ENCODE results near the gene FANCI.
A peak's percentile ranks its signal among the peaks of the same experiment; 100 is the strongest.
"Not testable (repeated sequence)": the region's sequence is repeated elsewhere in the genome, so short reads cannot be mapped to it uniquely, and the experiment has no call there.

The FANCI gene

GRCh38 chr15:89226359-89227221 is 17.2 kb upstream of the FANCI start:
- FAIRE-seq = no peak

DNA sequence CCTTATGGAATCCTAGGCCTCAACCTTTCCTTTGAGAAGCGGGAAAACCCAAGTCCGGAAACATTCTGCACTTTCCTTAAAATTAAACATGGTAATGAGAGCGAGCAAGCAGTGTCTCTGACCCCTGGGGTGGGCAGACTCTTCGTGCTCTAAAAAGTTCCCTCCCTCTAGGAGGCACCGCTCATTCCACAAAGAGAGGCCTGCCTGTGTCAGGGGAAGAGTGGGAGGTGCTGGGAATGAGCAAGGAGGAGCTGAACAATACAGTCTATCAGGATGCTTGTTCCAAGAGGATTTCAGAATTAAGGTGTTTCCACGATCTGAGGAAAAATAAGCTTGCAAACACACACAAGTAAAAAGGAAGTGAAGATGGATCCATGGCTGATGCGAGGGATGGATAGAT is 16.4 kb upstream of the FANCI start:
- no peak for FAIRE-seq

- no peak for FAIRE-seq
Observed at GRCh38 chr15:89230277-89230676, 13.5 kb upstream of the FANCI start.

DNA sequence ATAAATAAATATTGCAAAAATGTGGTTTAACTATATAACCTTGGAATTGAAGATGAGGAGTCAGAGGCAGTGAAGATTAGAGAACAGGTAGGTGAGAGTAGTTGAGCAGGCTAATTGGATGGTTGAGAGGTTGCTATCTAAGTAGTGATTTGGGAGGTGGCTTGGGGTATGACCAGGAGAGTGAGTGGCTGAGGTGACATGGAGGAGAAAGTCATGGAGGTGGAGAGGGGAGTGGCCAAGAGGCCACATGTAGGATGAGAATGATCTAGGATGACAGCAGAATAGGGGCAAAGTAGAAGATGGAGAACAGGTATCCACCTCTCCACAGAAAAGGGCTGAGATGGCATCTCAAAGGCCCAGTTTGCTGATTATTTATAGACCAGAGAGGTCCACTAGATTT is 11.9 kb upstream of the FANCI start:
- no peak for FAIRE-seq

GRCh38 chr15:89239883-89240810 is 3.6 kb upstream of the FANCI start:
- not testable (repeated sequence) for FAIRE-seq

DNA sequence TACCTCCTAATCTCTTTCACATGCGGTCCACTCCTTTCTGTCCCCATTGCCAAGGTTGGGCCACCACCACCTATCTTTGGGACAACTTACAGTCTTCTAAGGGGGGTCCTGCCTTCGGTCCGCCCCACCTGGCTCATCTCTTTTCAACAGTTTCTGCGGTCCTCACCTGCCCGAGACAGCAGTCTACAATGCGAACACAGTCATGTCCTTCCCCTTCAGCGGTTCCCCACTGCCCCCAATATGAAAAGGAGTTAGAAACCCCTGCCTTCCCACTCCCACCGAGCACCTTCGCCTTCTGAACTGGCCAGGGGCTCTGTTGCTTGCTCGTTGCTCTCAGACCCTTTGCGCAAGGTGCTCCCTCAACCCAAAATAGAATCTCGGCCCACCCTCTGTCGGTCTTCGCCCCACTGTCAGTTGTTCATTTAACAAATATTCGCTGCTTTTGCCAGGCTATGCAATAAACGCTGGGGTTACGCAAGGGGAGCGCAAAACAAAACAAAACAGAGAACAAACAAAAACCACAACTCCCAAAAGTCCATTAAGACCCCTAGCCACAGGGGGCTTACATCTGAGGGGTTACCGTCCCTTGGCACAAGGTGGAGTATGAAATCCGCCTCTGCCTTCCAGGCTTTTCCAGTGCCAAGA is 611 bp upstream of the FANCI start:
- no peak for FAIRE-seq

- no peak for FAIRE-seq
Observed at GRCh38 chr15:89244574-89244903, 760 bp downstream of the FANCI start.

DNA sequence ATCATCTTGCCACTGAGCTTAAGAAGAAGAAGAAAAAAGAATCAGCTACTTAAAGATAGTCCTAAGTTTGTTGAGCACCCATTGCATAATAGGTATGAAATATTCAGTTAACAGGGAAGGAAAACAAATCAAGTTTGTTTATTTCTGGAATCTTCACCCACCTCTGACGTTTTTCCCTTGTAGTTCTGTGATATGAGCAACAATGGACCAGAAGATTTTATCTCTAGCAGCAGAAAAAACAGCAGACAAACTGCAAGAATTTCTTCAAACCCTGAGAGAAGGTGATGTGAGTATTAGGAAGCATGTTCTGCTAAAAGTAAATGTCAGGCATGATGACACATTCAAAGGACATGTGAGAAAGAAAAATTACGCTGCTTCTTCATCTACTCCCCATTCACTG is 3.7 kb downstream of the FANCI start:
- FAIRE-seq = no peak

DNA sequence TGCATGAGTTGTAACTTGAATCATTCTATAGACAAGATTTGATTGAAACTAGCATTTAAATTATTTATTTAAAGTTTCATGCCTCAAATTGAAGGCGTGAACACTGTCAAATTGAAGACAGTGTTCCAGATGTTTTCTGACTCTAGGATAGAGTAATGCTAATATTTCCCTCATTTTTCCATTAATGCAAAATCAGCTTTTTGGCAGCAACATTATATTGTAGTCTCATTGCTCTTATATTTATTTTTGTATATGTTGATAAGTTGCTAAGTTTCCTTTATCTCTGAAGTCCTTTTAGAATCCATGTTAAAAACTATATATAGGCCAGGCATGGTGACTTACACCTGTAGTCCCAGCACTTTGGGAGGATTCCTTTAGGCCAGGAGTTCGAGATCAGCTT is 4.8 kb downstream of the FANCI start:
- FAIRE-seq = no peak

GRCh38 chr15:89250142-89250541 is 6.4 kb downstream of the FANCI start:
- FAIRE-seq = not testable (repeated sequence)

DNA sequence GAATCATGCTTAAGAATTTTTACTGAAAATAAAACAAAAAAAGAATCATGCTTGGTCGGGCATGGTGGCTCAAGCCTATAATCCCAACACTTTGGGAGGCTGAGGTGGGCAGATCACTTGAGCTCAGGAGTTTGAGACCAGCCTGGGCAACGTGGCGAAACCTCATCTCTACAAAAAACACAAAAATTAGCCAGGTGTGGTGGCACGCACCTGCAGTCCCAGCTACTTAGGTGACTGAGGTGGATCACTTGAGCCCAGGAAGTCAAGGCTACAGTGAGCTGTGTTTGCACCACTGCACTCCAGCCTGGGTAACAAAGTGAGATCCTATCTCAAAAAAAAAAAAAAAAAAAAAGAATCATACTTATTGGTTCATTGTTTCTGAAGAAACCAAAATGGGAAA is 33.5 kb downstream of the FANCI start:
- not testable (repeated sequence) for FAIRE-seq

DNA sequence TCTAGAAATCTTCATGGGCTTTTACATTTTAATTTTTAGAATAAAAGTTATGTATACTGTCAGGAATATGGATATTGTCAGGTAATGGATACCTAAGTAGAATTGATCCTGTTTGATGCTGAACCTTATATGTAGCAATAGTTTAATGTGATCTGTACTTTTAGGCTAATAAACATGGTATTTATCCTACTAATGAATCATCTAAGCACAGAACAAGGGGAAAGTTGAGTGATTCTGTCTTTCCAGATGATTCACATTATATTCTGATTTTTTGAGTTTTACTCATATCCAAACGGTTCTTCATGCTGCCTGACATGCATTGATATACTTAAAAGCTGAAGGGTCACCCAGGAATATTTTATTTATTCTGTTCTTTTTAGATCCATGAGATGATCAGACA is 34.5 kb downstream of the FANCI start:
- no peak for FAIRE-seq

DNA sequence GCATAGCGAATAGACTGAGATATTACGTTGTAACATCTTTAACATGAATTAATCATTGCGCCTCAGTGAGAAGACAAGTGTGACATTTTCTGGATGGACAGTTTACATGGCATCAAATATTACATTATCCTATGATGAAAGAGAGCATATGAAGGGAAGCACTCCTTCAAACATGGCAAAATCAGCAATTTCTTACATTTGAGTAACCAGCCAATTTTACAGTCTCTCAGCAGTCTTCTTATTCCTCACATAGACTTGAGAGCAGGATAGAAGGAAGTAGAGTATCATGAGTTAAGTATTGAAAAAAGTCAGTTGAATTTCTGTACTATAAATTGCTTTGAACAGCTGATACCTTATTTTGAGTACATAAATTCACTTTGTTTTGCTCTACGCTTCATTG is 38.9 kb downstream of the FANCI start:
- FAIRE-seq = no peak

DNA sequence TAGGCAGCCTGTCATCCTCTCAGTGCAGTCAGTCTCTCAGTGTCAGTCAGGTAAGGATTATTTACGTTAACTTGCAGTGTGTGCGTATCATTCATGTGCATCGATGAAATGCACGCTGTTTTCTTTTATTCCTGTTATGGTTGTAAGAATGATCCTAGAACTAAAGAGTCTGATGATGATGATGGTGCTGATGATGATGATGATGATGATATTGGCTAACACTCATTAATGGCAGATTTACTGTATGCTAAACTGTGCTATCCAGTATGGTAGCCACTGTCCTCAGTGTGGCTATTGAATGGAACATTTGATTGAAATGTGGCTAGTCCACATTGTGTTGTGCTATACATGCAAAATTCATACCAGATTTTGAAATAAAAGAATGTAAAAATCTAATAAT is 39.4 kb downstream of the FANCI start:
- no peak for FAIRE-seq

- no peak for FAIRE-seq
Observed at GRCh38 chr15:89291934-89292438, 48.2 kb downstream of the FANCI start.

DNA sequence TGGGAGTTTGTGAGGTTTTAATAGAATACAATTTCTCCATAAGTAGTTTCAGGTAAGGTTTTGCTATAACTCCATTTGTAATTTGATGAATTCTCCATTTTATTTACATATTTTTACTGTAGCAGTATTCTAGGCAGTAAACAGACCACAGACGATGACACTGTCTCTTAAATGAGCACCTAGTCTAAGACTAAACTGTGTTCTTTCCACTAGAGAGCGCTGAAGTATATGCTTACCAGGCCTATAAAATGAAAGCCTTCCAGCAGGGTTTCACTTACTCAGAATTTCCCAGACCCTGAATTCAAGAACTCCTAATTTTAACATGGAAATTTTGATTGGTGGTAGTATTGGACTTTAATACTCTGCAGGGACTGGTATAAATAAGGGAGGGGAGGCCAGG is 49.2 kb downstream of the FANCI start:
- no peak for FAIRE-seq

GRCh38 chr15:89299896-89300295 is 56.1 kb downstream of the FANCI start:
- peak; percentile 60 for FAIRE-seq

DNA sequence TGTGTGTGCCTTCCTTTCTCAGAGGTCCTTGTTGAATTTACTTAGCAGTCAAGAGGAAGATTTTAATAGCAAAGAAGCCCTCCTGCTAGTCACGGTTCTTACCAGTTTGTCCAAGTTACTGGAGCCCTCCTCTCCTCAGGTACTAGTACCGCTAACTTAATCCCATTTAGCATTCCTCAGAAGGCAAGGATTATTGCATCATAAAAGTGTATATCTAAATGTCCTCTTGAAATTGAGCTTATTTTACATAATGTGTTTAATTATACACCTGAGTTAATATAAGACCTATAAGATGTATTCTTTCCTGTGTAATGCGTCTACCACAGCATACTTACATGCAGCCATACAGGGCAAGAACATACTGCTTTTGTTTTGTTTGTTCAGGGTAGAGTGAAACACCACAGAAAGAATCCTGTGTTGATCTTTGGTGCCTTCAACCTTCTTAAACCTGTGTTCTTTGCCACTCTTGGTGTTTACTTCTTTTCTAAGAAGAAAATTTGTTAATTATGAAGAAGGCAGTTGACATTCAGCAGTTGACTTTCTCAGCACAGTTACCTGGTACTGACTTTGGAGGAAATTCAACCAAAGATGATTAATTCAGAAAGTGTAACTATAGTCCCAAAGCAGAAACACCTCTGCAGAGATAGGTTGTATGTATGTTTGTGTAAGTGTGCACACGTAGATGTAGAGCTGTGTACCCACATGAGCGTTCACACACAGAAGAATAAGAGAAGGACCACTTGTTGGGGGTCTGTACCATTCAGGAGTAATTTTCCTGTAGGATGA is 57.7 kb downstream of the FANCI start:
- FAIRE-seq = no peak

- no peak for FAIRE-seq
Observed at GRCh38 chr15:89303986-89304385, 60.2 kb downstream of the FANCI start.

- FAIRE-seq = no peak
Observed at GRCh38 chr15:89305395-89305794, 61.6 kb downstream of the FANCI start.

- FAIRE-seq = no peak
Observed at GRCh38 chr15:89307046-89307587, 63.3 kb downstream of the FANCI start.

- FAIRE-seq = no peak
Observed at GRCh38 chr15:89307791-89308190, 64.0 kb downstream of the FANCI start.

Data from G401.6 (cell line).